GM12892 (cell line): ENCODE measurements around the gene HTR6.

Experiments used
- POLR2A ChIP-seq: IDR thresholded peaks from 2 replicates; pipeline ENCODE4 v1.6.1; 2011; ENCODE audit warnings: low read depth, low read length, control low read depth
- POLR2AphosphoS5 ChIP-seq: IDR thresholded peaks from 2 replicates; pipeline ENCODE4 v1.6.1; 2011; ENCODE audit warnings: low read depth, low read length, control low read depth

DNA sequence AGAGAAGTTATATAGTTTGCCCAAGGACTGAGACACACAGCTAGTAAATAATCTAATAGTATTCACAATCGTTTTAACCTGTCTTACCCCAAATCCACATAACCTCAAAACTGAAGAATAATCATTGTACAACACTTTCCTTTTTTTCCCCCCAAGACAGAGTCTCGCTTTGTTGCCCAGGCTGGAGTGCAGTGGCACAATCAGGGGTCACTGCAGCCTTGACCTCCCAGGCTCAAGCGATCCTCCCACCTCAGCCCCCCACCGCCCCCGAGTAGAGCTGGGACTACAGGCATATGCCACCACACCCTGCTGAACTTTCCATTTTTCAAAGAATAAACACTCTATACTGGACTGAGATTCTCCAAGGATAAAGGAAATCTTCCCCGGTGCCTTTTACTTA lies 49.2 kb upstream of the HTR6 start:
- TF ChIP-seq POLR2A = no peak
- TF ChIP-seq POLR2AphosphoS5 = no peak
